ENCODE results near the gene TMEM225B. TPM values are rescaled to one million over a fixed set of nuclear protein-coding genes. Genes with fewer than 3 reads are reported as not detected.
"Not testable (repeated sequence)": the region's sequence is repeated elsewhere in the genome, so short reads cannot be mapped to it uniquely, and the experiment has no call there.

The TMEM225B gene
- total RNA-seq, 1 donor from 2014 or later = 1.0 TPM

DNA sequence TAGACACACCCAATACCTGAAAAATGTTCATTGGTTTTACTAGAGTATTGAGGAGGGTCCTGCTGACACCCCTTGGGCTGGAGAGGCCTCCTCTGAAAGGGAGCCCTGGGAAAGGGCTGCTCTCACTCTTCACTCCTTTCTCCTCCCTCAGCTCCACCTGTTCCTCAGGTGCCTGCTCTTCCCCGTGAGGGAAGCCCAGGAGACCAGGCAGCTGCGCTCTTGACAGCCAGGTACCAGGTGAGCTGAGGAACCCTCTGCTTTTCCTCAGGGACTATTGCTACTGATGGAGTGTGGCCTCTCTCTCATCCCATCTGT lies 36.4 kb upstream of the TMEM225B start:
- H3K4me1 ChIP-seq = peaks cover 25% of the 10 kb centered on the region
- peaks cover 70% of the 10 kb centered on the region for H3K36me3 ChIP-seq
- ATAC-seq = no peak
- no peaks in the 10 kb centered on the region for H3K27me3 ChIP-seq
- H3K4me3 ChIP-seq = no peak overlapping the region
- no peak for DNase-seq
- TF ChIP-seq, protein P1, sequence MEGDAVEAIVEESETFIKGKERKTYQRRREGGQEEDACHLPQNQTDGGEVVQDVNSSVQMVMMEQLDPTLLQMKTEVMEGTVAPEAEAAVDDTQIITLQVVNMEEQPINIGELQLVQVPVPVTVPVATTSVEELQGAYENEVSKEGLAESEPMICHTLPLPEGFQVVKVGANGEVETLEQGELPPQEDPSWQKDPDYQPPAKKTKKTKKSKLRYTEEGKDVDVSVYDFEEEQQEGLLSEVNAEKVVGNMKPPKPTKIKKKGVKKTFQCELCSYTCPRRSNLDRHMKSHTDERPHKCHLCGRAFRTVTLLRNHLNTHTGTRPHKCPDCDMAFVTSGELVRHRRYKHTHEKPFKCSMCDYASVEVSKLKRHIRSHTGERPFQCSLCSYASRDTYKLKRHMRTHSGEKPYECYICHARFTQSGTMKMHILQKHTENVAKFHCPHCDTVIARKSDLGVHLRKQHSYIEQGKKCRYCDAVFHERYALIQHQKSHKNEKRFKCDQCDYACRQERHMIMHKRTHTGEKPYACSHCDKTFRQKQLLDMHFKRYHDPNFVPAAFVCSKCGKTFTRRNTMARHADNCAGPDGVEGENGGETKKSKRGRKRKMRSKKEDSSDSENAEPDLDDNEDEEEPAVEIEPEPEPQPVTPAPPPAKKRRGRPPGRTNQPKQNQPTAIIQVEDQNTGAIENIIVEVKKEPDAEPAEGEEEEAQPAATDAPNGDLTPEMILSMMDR (IDR thresholded peaks at IDR 0.05) = no peak
- H3K27ac ChIP-seq = no peak overlapping the region
- intact Hi-C loops (cut with DNase I) = no loop called here
- H3K9me3 ChIP-seq = no peaks in the 10 kb centered on the region

DNA sequence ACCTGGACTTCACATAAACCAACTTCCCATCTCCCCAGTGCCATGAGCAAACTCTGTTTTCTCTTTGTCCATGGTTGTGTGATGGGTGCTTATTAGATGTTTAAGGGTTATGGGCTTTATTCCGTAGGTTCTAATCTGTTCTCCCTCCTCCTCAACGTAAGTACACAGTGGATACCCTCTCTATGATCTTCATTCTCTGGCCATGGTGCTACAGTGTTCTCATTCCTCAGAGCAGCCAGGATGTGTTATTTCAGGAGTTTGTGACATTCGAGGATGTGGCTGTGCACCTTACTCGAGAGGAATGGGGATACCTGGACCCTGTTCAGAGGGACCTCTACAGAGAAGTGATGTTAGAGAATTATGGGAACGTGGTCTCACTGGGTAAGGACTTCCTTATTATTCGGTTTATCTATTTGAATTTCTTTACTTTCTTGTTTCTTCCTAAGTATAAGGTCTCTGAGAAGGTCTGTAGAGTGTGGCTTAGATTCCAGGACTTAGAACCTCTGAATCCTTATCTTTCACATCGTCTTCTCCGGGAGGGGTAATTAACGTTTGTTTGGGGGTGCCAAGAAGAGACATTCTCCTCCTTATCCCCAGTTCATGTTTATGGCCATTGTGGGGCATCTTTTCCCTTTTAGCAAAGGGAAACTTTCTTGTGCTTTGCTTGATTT lies 35.8 kb upstream of the TMEM225B start:
- H3K36me3 ChIP-seq = peaks cover 71% of the 10 kb centered on the region
- no peaks in the 10 kb centered on the region for H3K27me3 ChIP-seq
- no peak for ATAC-seq
- no peak overlapping the region for H3K4me3 ChIP-seq
- no peaks in the 10 kb centered on the region for H3K9me3 ChIP-seq
- TF ChIP-seq, protein P1 (IDR thresholded peaks at IDR 0.05) = no peak
- intact Hi-C loops (cut with DNase I) = no loop called here
- H3K4me1 ChIP-seq = peaks cover 20% of the 10 kb centered on the region
- no peak for DNase-seq
- H3K27ac ChIP-seq = no peak overlapping the region

DNA sequence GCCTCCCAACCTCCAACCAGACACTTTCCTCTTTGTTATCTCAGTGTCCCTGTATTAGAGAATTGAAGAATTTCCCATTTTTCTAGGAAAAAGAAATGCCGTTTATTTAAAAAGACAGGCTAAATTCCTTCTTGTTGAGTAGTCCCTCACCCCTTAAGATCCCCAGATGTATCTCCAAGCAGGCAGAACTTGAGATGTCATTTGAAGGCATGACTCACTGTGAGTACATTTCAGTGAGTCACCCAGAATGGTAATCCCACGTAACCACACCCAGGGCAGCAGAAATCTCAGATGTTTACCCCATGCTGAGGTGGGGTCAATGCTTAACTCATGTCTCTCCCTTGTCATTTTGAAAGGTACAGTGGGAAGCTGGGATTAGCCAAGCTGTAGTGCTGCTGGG lies 35.2 kb upstream of the TMEM225B start:
- Histone ChIP-seq H3K27me3 (no peaks in the 10 kb centered on the region), H3K9me3 (no peaks in the 10 kb centered on the region), H3K4me3 (no peak overlapping the region), H3K27ac (no peak overlapping the region), H3K36me3 (peaks cover 75% of the 10 kb centered on the region), H3K4me1 (peaks cover 17% of the 10 kb centered on the region)
- TF ChIP-seq, protein P1 (IDR thresholded peaks at IDR 0.05) = no peak
- DNase-seq (no peak), ATAC-seq (no peak)
- intact Hi-C loops (cut with DNase I) = no loop called here

DNA sequence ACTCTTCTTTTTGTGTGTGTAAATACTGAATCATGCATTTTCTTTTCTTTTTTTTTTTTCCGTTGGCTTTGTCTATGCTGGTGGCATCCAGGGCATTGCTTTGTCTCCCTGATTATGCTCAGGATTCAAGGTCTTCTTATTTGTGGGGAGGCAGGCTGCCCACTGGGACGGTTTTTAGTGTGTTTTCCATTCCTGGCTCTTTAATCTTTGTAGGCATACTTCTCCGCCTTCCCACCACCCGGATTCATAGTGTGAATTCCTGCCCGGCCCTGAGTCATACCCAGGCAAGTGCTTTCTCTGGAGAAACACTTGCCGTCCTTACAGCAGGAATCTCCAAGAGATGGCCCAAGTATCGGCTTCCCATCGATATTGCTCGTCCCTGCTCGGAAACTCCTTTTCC lies 34.4 kb upstream of the TMEM225B start:
- intact Hi-C loops (cut with DNase I) = no loop called here
- Histone ChIP-seq H3K27ac (no peak overlapping the region), H3K36me3 (peaks cover 77% of the 10 kb centered on the region), H3K9me3 (no peaks in the 10 kb centered on the region), H3K4me1 (peaks cover 17% of the 10 kb centered on the region), H3K27me3 (no peaks in the 10 kb centered on the region), H3K4me3 (no peak overlapping the region)
- no peak for ATAC-seq
- DNase-seq = no peak
- TF ChIP-seq, protein P1 (IDR thresholded peaks at IDR 0.05) = no peak

- DNase-seq; H3K27ac ChIP-seq; ATAC-seq; H3K9me3 ChIP-seq; intact Hi-C loops (cut with DNase I); H3K4me1 ChIP-seq; H3K4me3 ChIP-seq; H3K27me3 ChIP-seq: not testable (repeated sequence)
- peaks cover 88% of the 10 kb centered on the region for H3K36me3 ChIP-seq
Observed at GRCh38 chr7:99568770-99569169, 29.3 kb upstream of the TMEM225B start.

- intact Hi-C loops (cut with DNase I) = no loop called here
- no peak for DNase-seq
- no peaks in the 10 kb centered on the region for H3K27me3 ChIP-seq
- ATAC-seq = no peak
- H3K9me3 ChIP-seq = no peaks in the 10 kb centered on the region
- TF ChIP-seq, protein P1 (IDR thresholded peaks at IDR 0.05) = no peak
- no peaks in the 10 kb centered on the region for H3K4me1 ChIP-seq
- peak overlapping the region; percentile 27 for H3K27ac ChIP-seq
- H3K4me3 ChIP-seq = no peak overlapping the region
- peaks cover 63% of the 10 kb centered on the region for H3K36me3 ChIP-seq
Observed at GRCh38 chr7:99571768-99572167, 26.3 kb upstream of the TMEM225B start.

Data from upper lobe of right lung (tissue), 1 donor.